ENCODE results near the gene MED16.

The MED16 gene

GRCh38 chr19:907183-907853 lies 14.3 kb upstream of the MED16 start:
- Histone ChIP-seq H3K18ac (ENCODE audit: low read depth in 1 of 2, low read length in 2 of 2) (no peak overlapping the region), H3K9ac (ENCODE audit: low read length) (no peak overlapping the region), H3K14ac (ENCODE audit: low read length in 2 of 2) (no peak overlapping the region), H4K91ac (ENCODE audit: low read length) (no peak overlapping the region), H3K27me3 (ENCODE audit: control insufficient read depth in 1 of 2, insufficient read depth in 1 of 2, low read length in 2 of 2) (no peaks in the 10 kb centered on the region), H3K23ac (ENCODE audit: low read length in 2 of 2) (peak overlapping the region in 1 of 2 experiments; percentile 70), H3K9me3 (ENCODE audit: control insufficient read depth, low read length) (no peaks in the 10 kb centered on the region), H3K79me1 (replicated peaks; ENCODE audit: low read length, poor library complexity, severe bottlenecking) (peaks cover 8% of the 10 kb centered on the region), H3K4me3 (ENCODE audit: insufficient read depth in 1 of 2, low read depth in 1 of 2, low read length in 2 of 2) (no peak overlapping the region), H2AFZ (ENCODE audit: low read depth, low read length) (no peak overlapping the region), H3K36me3 (ENCODE audit: control insufficient read depth in 1 of 2, insufficient read depth in 2 of 2, low read depth in 1 of 2, low read length in 2 of 2) (peaks cover 0 to 30% of the 10 kb centered on the region in 2 experiments), H2AK5ac (ENCODE audit: low read length, severe bottlenecking) (no peak overlapping the region), H3K4me2 (ENCODE audit: low read length, poor library complexity, severe bottlenecking) (no peak overlapping the region), H2BK12ac (ENCODE audit: low read length in 2 of 2) (no peak overlapping the region), H3K4ac (ENCODE audit: low read depth in 1 of 2, low read length in 2 of 2) (peak overlapping the region in 1 of 2 experiments; percentile 83), H2BK120ac (ENCODE audit: low read depth, low read length) (no peak overlapping the region), H3K27ac (ENCODE audit: low read length, poor library complexity, severe bottlenecking) (no peak overlapping the region), H3K4me1 (ENCODE audit: control insufficient read depth, insufficient read depth, low read depth, low read length) (peaks cover 35% of the 10 kb centered on the region), H2BK15ac (ENCODE audit: low read depth, poor library complexity, severe bottlenecking) (no peak overlapping the region), H4K8ac (ENCODE audit: low read length) (no peak overlapping the region), H2BK5ac (ENCODE audit: low read depth, low read length, poor library complexity, severe bottlenecking) (no peak overlapping the region)
- no peak for DNase-seq
- 84% methylated on average over 14 of the region's 14 CpGs for WGBS

- Histone ChIP-seq H4K91ac (ENCODE audit: low read length) (no peak overlapping the region), H2AFZ (ENCODE audit: low read depth, low read length) (no peak overlapping the region), H3K23ac (ENCODE audit: low read length in 2 of 2) (no peak overlapping the region), H3K79me1 (replicated peaks; ENCODE audit: low read length, poor library complexity, severe bottlenecking) (peaks cover 14% of the 10 kb centered on the region), H3K27me3 (ENCODE audit: control insufficient read depth in 1 of 2, insufficient read depth in 1 of 2, low read length in 2 of 2) (no peaks in the 10 kb centered on the region), H3K4me1 (ENCODE audit: control insufficient read depth, insufficient read depth, low read depth, low read length) (peaks cover 34% of the 10 kb centered on the region), H3K4ac (ENCODE audit: low read depth in 1 of 2, low read length in 2 of 2) (no peak overlapping the region), H3K36me3 (ENCODE audit: control insufficient read depth in 1 of 2, insufficient read depth in 2 of 2, low read depth in 1 of 2, low read length in 2 of 2) (peaks cover 0 to 34% of the 10 kb centered on the region in 2 experiments), H3K18ac (ENCODE audit: low read depth in 1 of 2, low read length in 2 of 2) (no peak overlapping the region), H4K8ac (ENCODE audit: low read length) (no peak overlapping the region), H3K9me3 (ENCODE audit: control insufficient read depth, low read length) (no peaks in the 10 kb centered on the region), H2BK5ac (ENCODE audit: low read depth, low read length, poor library complexity, severe bottlenecking) (no peak overlapping the region), H3K27ac (ENCODE audit: low read length, poor library complexity, severe bottlenecking) (no peak overlapping the region), H3K4me3 (ENCODE audit: insufficient read depth in 1 of 2, low read depth in 1 of 2, low read length in 2 of 2) (no peak overlapping the region), H3K4me2 (ENCODE audit: low read length, poor library complexity, severe bottlenecking) (no peak overlapping the region), H3K9ac (ENCODE audit: low read length) (no peak overlapping the region), H2AK5ac (ENCODE audit: low read length, severe bottlenecking) (no peak overlapping the region), H2BK120ac (ENCODE audit: low read depth, low read length) (no peak overlapping the region), H3K14ac (ENCODE audit: low read length in 2 of 2) (no peak overlapping the region), H2BK12ac (ENCODE audit: low read length in 2 of 2) (no peak overlapping the region), H2BK15ac (ENCODE audit: low read depth, poor library complexity, severe bottlenecking) (no peak overlapping the region)
- DNase-seq: no peak
- WGBS: 94% methylated on average over 3 of the region's 7 CpGs
These were observed 13.5 kb upstream of the MED16 start for GRCh38 chr19:906480-906879.

- Histone ChIP-seq H3K36me3 (ENCODE audit: control insufficient read depth in 1 of 2, insufficient read depth in 2 of 2, low read depth in 1 of 2, low read length in 2 of 2) (peaks cover 2 to 46% of the 10 kb centered on the region in 2 experiments), H2AK5ac (ENCODE audit: low read length, severe bottlenecking) (no peak overlapping the region), H3K4me3 (ENCODE audit: insufficient read depth in 1 of 2, low read depth in 1 of 2, low read length in 2 of 2) (no peak overlapping the region), H3K9ac (ENCODE audit: low read length) (no peak overlapping the region), H3K4ac (ENCODE audit: low read depth in 1 of 2, low read length in 2 of 2) (no peak overlapping the region), H3K4me1 (ENCODE audit: control insufficient read depth, insufficient read depth, low read depth, low read length) (peaks cover 40% of the 10 kb centered on the region), H3K27me3 (ENCODE audit: control insufficient read depth in 1 of 2, insufficient read depth in 1 of 2, low read length in 2 of 2) (no peaks in the 10 kb centered on the region), H2BK15ac (ENCODE audit: low read depth, poor library complexity, severe bottlenecking) (no peak overlapping the region), H2BK12ac (ENCODE audit: low read length in 2 of 2) (no peak overlapping the region), H3K9me3 (ENCODE audit: control insufficient read depth, low read length) (no peaks in the 10 kb centered on the region), H3K79me1 (replicated peaks; ENCODE audit: low read length, poor library complexity, severe bottlenecking) (peaks cover 28% of the 10 kb centered on the region), H3K14ac (ENCODE audit: low read length in 2 of 2) (no peak overlapping the region), H3K27ac (ENCODE audit: low read length, poor library complexity, severe bottlenecking) (no peak overlapping the region), H3K18ac (ENCODE audit: low read depth in 1 of 2, low read length in 2 of 2) (no peak overlapping the region), H2BK5ac (ENCODE audit: low read depth, low read length, poor library complexity, severe bottlenecking) (no peak overlapping the region), H2AFZ (ENCODE audit: low read depth, low read length) (no peak overlapping the region), H3K4me2 (ENCODE audit: low read length, poor library complexity, severe bottlenecking) (no peak overlapping the region), H4K8ac (ENCODE audit: low read length) (no peak overlapping the region), H3K23ac (ENCODE audit: low read length in 2 of 2) (no peak overlapping the region), H2BK120ac (ENCODE audit: low read depth, low read length) (no peak overlapping the region), H4K91ac (ENCODE audit: low read length) (no peak overlapping the region)
- DNase-seq: no peak
- WGBS: 98% methylated on average over 8 of the region's 8 CpGs
These were observed 11.6 kb upstream of the MED16 start for GRCh38 chr19:904545-904944.

GRCh38 chr19:903266-903797 lies 10.3 kb upstream of the MED16 start:
- WGBS: 71% methylated on average over 32 of the region's 32 CpGs
- Histone ChIP-seq H2AFZ (ENCODE audit: low read depth, low read length) (no peak overlapping the region), H2BK15ac (ENCODE audit: low read depth, poor library complexity, severe bottlenecking) (no peak overlapping the region), H3K4ac (ENCODE audit: low read depth in 1 of 2, low read length in 2 of 2) (no peak overlapping the region), H3K18ac (ENCODE audit: low read depth in 1 of 2, low read length in 2 of 2) (no peak overlapping the region), H3K27me3 (ENCODE audit: control insufficient read depth in 1 of 2, insufficient read depth in 1 of 2, low read length in 2 of 2) (no peaks in the 10 kb centered on the region), H4K91ac (ENCODE audit: low read length) (no peak overlapping the region), H3K14ac (ENCODE audit: low read length in 2 of 2) (no peak overlapping the region), H2BK12ac (ENCODE audit: low read length in 2 of 2) (no peak overlapping the region), H2BK5ac (ENCODE audit: low read depth, low read length, poor library complexity, severe bottlenecking) (no peak overlapping the region), H2BK120ac (ENCODE audit: low read depth, low read length) (no peak overlapping the region), H3K9ac (ENCODE audit: low read length) (no peak overlapping the region), H2AK5ac (ENCODE audit: low read length, severe bottlenecking) (no peak overlapping the region), H3K4me1 (ENCODE audit: control insufficient read depth, insufficient read depth, low read depth, low read length) (peaks cover 29% of the 10 kb centered on the region), H3K4me3 (ENCODE audit: insufficient read depth in 1 of 2, low read depth in 1 of 2, low read length in 2 of 2) (no peak overlapping the region), H3K23ac (ENCODE audit: low read length in 2 of 2) (no peak overlapping the region), H3K36me3 (ENCODE audit: control insufficient read depth in 1 of 2, insufficient read depth in 2 of 2, low read depth in 1 of 2, low read length in 2 of 2) (peaks cover 13 to 54% of the 10 kb centered on the region in 2 experiments), H4K8ac (ENCODE audit: low read length) (no peak overlapping the region), H3K79me1 (replicated peaks; ENCODE audit: low read length, poor library complexity, severe bottlenecking) (peaks cover 34% of the 10 kb centered on the region), H3K27ac (ENCODE audit: low read length, poor library complexity, severe bottlenecking) (no peak overlapping the region), H3K4me2 (ENCODE audit: low read length, poor library complexity, severe bottlenecking) (peak overlapping the region; percentile 20), H3K9me3 (ENCODE audit: control insufficient read depth, low read length) (no peaks in the 10 kb centered on the region)
- no peak for DNase-seq

Measured in mesenchymal stem cell (in vitro differentiated cells and primary cell).